ENCODE measurements around the gene NDUFC1.

The NDUFC1 gene

GRCh38 chr4:139295206-139295941, 6.9 kb downstream of the NDUFC1 start:
- Histone ChIP-seq H3K27ac (ENCODE audit: low read depth, low read length) (peak overlapping the region; percentile 92), H3K4me3 (ENCODE audit: low read depth in 1 of 2, low read length in 2 of 2) (peak overlapping the region; percentile 94 to 98), H3K9me3 (ENCODE audit: low read length) (no peaks in the 10 kb centered on the region), H3K27me3 (ENCODE audit: control insufficient read depth in 1 of 2, insufficient read depth in 2 of 2, low read length in 2 of 2) (no peaks in the 10 kb centered on the region), H3K9ac (ENCODE audit: low read length) (peak overlapping the region; percentile 97), H3K36me3 (ENCODE audit: insufficient read depth, low read length) (peaks cover 7% of the 10 kb centered on the region), H3K4me1 (ENCODE audit: insufficient read depth, low read length) (peaks cover 26% of the 10 kb centered on the region)

- no peaks in the 10 kb centered on the region for H3K9me3 ChIP-seq (ENCODE audit: low read length)
- H3K4me3 ChIP-seq (ENCODE audit: low read depth in 1 of 2, low read length in 2 of 2) = no peak overlapping the region
- H3K36me3 ChIP-seq (ENCODE audit: insufficient read depth, low read length) = peaks cover 12% of the 10 kb centered on the region
- no peaks in the 10 kb centered on the region for H3K27me3 ChIP-seq (ENCODE audit: control insufficient read depth in 1 of 2, insufficient read depth in 2 of 2, low read length in 2 of 2)
- no peak overlapping the region for H3K9ac ChIP-seq (ENCODE audit: low read length)
- no peaks in the 10 kb centered on the region for H3K4me1 ChIP-seq (ENCODE audit: insufficient read depth, low read length)
- no peak overlapping the region for H3K27ac ChIP-seq (ENCODE audit: low read depth, low read length)
Measured at GRCh38 chr4:139286186-139286698, 16.0 kb downstream of the NDUFC1 start.

DNA sequence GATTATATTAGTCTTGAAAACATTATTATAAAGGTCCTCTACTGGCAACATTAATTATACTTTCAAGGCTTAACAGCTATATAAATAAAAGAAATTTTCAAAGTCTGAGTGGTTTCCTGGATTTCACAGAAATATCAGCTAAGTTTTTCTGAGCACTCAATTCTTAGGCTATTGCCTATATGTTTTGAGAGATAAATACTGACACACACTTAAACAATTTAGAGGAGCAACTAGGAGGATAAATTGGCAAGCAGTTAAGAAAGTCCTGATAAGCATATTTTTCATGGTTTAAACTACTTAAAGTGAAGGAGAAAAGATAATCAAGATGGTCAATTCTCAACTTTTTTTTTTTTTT, 19.6 kb downstream of the NDUFC1 start:
- H3K27ac ChIP-seq (ENCODE audit: low read depth, low read length) = no peak overlapping the region
- H3K4me1 ChIP-seq (ENCODE audit: insufficient read depth, low read length) = peaks cover 5% of the 10 kb centered on the region
- no peaks in the 10 kb centered on the region for H3K9me3 ChIP-seq (ENCODE audit: low read length)
- H3K36me3 ChIP-seq (ENCODE audit: insufficient read depth, low read length) = no peaks in the 10 kb centered on the region
- H3K9ac ChIP-seq (ENCODE audit: low read length) = no peak overlapping the region
- peaks cover 0 to 5% of the 10 kb centered on the region in 2 donors for H3K27me3 ChIP-seq (ENCODE audit: control insufficient read depth in 1 of 2, insufficient read depth in 2 of 2, low read length in 2 of 2)
- H3K4me3 ChIP-seq (ENCODE audit: low read depth in 1 of 2, low read length in 2 of 2) = no peak overlapping the region

GRCh38 chr4:139282065-139282720, 20.1 kb downstream of the NDUFC1 start:
- Histone ChIP-seq H3K4me1 (ENCODE audit: insufficient read depth, low read length) (peaks cover 5% of the 10 kb centered on the region), H3K4me3 (ENCODE audit: low read depth in 1 of 2, low read length in 2 of 2) (no peak overlapping the region), H3K27ac (ENCODE audit: low read depth, low read length) (no peak overlapping the region), H3K36me3 (ENCODE audit: insufficient read depth, low read length) (no peaks in the 10 kb centered on the region), H3K9ac (ENCODE audit: low read length) (no peak overlapping the region), H3K9me3 (ENCODE audit: low read length) (no peaks in the 10 kb centered on the region), H3K27me3 (ENCODE audit: control insufficient read depth in 1 of 2, insufficient read depth in 2 of 2, low read length in 2 of 2) (peaks cover 0 to 5% of the 10 kb centered on the region in 2 donors)

GRCh38 chr4:139279760-139280620, 22.3 kb downstream of the NDUFC1 start, which contains the start of gene MGARP:
MGARP (minus strand) TSS chr4:139280225; CDS start chr4:139280158, 67 bp downstream.
- no peaks in the 10 kb centered on the region for H3K9me3 ChIP-seq (ENCODE audit: low read length)
- peak within 1 kb of the TSS; percentile 12 to 72 for H3K4me3 ChIP-seq (ENCODE audit: low read depth in 1 of 2, low read length in 2 of 2)
- H3K36me3 ChIP-seq (ENCODE audit: insufficient read depth, low read length) = no peaks in the 10 kb centered on the region
- H3K9ac ChIP-seq (ENCODE audit: low read length) = peak within 1 kb of the TSS; percentile 0
- no peak within 1 kb of the TSS for H3K27ac ChIP-seq (ENCODE audit: low read depth, low read length)
- H3K4me1 ChIP-seq (ENCODE audit: insufficient read depth, low read length) = peaks cover 5% of the 10 kb centered on the region
- peaks cover 0 to 5% of the 10 kb centered on the region in 2 donors for H3K27me3 ChIP-seq (ENCODE audit: control insufficient read depth in 1 of 2, insufficient read depth in 2 of 2, low read length in 2 of 2)

- Histone ChIP-seq H3K36me3 (ENCODE audit: insufficient read depth, low read length) (no peaks in the 10 kb centered on the region), H3K27ac (ENCODE audit: low read depth, low read length) (no peak overlapping the region), H3K27me3 (ENCODE audit: control insufficient read depth in 1 of 2, insufficient read depth in 2 of 2, low read length in 2 of 2) (peaks cover 0 to 5% of the 10 kb centered on the region in 2 donors), H3K9ac (ENCODE audit: low read length) (peak overlapping the region; percentile 0), H3K4me3 (ENCODE audit: low read depth in 1 of 2, low read length in 2 of 2) (peak overlapping the region; percentile 12 to 72), H3K4me1 (ENCODE audit: insufficient read depth, low read length) (peaks cover 5% of the 10 kb centered on the region), H3K9me3 (ENCODE audit: low read length) (no peaks in the 10 kb centered on the region)
Measured at GRCh38 chr4:139278912-139279759, 23.1 kb downstream of the NDUFC1 start.

DNA sequence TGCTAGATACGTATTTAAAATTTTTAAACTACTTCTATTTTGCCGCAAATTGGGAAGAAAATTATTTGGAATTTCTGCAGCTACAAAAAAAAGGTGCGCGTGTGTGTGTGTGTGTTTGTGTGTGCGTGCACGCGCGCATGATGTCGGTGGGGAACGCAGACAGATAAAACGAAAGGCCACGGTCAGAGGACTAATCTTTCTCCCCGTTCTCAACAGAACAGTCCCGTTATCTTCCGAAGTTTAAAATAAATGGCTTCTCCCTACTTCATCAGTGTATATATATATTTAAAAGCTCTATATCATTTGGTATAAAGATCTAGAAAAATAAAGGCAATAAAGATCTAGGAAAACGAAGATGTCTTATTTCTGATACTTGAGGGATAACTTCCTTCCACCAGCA, 23.8 kb downstream of the NDUFC1 start:
- H3K4me1 ChIP-seq (ENCODE audit: insufficient read depth, low read length) = peaks cover 5% of the 10 kb centered on the region
- peaks cover 0 to 5% of the 10 kb centered on the region in 2 donors for H3K27me3 ChIP-seq (ENCODE audit: control insufficient read depth in 1 of 2, insufficient read depth in 2 of 2, low read length in 2 of 2)
- H3K36me3 ChIP-seq (ENCODE audit: insufficient read depth, low read length) = no peaks in the 10 kb centered on the region
- no peak overlapping the region for H3K9ac ChIP-seq (ENCODE audit: low read length)
- no peak overlapping the region for H3K4me3 ChIP-seq (ENCODE audit: low read depth in 1 of 2, low read length in 2 of 2)
- H3K27ac ChIP-seq (ENCODE audit: low read depth, low read length) = no peak overlapping the region
- no peaks in the 10 kb centered on the region for H3K9me3 ChIP-seq (ENCODE audit: low read length)

DNA sequence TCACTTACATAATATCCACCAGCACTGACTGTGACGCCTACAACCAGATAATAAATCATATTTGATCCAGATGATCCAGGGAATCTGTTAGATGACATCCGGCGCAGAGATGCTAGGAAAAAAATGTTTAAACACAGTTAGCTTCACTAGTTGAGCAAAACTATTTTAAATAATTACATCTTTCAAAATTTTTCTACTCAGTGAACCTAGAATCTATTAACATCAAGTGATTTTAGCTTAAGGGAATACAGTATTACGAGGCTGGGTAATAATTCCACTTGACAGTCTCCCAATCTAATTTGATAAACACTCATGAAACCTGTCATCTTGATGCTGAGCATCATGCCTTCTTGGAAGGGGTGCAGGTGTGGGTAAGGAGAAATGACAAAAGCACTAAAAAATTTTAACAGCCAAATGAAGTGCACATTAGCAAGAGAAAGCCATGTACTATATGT, 27.0 kb downstream of the NDUFC1 start:
- Histone ChIP-seq H3K36me3 (ENCODE audit: insufficient read depth, low read length) (no peaks in the 10 kb centered on the region), H3K9ac (ENCODE audit: low read length) (no peak overlapping the region), H3K9me3 (ENCODE audit: low read length) (no peaks in the 10 kb centered on the region), H3K4me1 (ENCODE audit: insufficient read depth, low read length) (peaks cover 5% of the 10 kb centered on the region), H3K4me3 (ENCODE audit: low read depth in 1 of 2, low read length in 2 of 2) (no peak overlapping the region), H3K27ac (ENCODE audit: low read depth, low read length) (no peak overlapping the region), H3K27me3 (ENCODE audit: control insufficient read depth in 1 of 2, insufficient read depth in 2 of 2, low read length in 2 of 2) (peaks cover 0 to 5% of the 10 kb centered on the region in 2 donors)

DNA sequence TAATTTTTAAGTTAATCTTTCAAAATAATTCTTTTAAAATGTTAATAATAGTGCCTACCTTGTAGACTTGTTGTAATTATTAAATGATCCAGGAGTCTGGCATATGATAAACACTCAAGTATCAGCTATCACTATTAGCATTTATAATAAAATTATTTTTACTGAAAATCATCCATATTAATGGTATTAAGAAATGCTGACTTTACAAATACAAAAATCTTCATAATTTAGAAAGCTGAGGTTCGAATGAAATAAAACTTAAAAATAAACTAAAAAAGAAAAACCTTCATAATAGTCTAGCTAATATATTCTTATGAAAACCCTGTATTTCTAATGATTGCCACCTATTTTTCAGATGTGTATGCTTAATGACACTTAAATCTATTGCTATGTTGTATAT, 27.5 kb downstream of the NDUFC1 start:
- H3K36me3 ChIP-seq (ENCODE audit: insufficient read depth, low read length) = no peaks in the 10 kb centered on the region
- no peak overlapping the region for H3K27ac ChIP-seq (ENCODE audit: low read depth, low read length)
- H3K4me3 ChIP-seq (ENCODE audit: low read depth in 1 of 2, low read length in 2 of 2) = no peak overlapping the region
- H3K27me3 ChIP-seq (ENCODE audit: control insufficient read depth in 1 of 2, insufficient read depth in 2 of 2, low read length in 2 of 2) = peaks cover 0 to 5% of the 10 kb centered on the region in 2 donors
- no peak overlapping the region for H3K9ac ChIP-seq (ENCODE audit: low read length)
- no peaks in the 10 kb centered on the region for H3K9me3 ChIP-seq (ENCODE audit: low read length)
- H3K4me1 ChIP-seq (ENCODE audit: insufficient read depth, low read length) = peaks cover 5% of the 10 kb centered on the region

GRCh38 chr4:139273835-139274234, 28.4 kb downstream of the NDUFC1 start:
- H3K27ac ChIP-seq (ENCODE audit: low read depth, low read length) = no peak overlapping the region
- no peak overlapping the region for H3K9ac ChIP-seq (ENCODE audit: low read length)
- H3K4me1 ChIP-seq (ENCODE audit: insufficient read depth, low read length) = no peaks in the 10 kb centered on the region
- H3K27me3 ChIP-seq (ENCODE audit: control insufficient read depth in 1 of 2, insufficient read depth in 2 of 2, low read length in 2 of 2) = peaks cover 0 to 4% of the 10 kb centered on the region in 2 donors
- no peaks in the 10 kb centered on the region for H3K9me3 ChIP-seq (ENCODE audit: low read length)
- H3K36me3 ChIP-seq (ENCODE audit: insufficient read depth, low read length) = no peaks in the 10 kb centered on the region
- H3K4me3 ChIP-seq (ENCODE audit: low read depth in 1 of 2, low read length in 2 of 2) = no peak overlapping the region
